WI38 (cell line): ENCODE data around the gene KIF1A.

ENCODE experiments used
- H3K4me3 ChIP-seq: 2 replicates; pipeline ENCODE4 v1.5.1; 2011; ENCODE audit warnings: low read depth, mild to moderate bottlenecking, control low read depth, low read length
- TF ChIP-seq, protein P1 (sequence below): IDR thresholded peaks from 2 replicates; pipeline ENCODE4 v1.5.1; 2012; ENCODE audit warnings: low read depth, mild to moderate bottlenecking, control low read depth, low read length

Gene KIF1A

DNA sequence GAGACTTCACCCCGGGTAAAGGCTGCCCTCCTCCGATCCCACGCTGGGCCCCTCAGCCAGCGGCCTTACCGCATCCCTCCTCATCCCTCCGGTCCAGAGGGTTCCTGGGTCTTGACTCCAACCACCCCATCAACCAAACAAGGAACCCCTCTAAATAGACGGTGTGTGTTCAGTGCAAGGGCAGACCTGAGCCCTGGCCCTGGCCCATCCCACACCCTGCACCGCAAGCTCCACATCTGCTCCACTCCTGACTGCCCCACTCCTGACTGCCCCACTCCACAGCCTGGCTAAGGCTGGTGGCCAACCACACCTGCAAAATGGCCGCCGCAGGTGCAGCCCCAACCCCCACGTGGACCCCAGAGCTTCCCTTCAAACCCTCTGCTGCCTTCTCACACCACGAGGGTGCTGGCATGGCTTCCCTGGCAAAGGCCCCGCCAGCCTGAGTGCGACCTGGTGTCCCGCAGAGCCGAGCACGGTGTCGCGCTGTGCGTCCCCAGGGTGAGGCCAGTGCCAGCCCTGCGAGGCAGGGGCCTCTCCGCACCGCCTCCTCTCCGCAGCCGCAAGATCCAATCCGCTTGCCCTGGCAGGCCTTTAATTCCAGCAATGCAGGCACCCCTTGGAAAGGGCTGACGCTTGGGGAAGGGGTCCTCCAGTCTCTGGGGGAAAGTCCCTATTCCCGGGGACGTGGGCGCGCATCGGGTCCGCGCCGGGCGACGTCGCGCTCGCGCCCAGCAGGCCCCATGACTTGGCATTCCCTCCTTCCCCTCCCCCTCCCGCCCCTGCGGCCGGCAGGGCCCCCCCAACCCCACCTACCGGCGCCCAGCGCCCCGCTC lies 1.5 kb downstream of the KIF1A start:
- TF ChIP-seq, protein P1, sequence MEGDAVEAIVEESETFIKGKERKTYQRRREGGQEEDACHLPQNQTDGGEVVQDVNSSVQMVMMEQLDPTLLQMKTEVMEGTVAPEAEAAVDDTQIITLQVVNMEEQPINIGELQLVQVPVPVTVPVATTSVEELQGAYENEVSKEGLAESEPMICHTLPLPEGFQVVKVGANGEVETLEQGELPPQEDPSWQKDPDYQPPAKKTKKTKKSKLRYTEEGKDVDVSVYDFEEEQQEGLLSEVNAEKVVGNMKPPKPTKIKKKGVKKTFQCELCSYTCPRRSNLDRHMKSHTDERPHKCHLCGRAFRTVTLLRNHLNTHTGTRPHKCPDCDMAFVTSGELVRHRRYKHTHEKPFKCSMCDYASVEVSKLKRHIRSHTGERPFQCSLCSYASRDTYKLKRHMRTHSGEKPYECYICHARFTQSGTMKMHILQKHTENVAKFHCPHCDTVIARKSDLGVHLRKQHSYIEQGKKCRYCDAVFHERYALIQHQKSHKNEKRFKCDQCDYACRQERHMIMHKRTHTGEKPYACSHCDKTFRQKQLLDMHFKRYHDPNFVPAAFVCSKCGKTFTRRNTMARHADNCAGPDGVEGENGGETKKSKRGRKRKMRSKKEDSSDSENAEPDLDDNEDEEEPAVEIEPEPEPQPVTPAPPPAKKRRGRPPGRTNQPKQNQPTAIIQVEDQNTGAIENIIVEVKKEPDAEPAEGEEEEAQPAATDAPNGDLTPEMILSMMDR, result no peak
- no peak overlapping the region for H3K4me3 ChIP-seq

DNA sequence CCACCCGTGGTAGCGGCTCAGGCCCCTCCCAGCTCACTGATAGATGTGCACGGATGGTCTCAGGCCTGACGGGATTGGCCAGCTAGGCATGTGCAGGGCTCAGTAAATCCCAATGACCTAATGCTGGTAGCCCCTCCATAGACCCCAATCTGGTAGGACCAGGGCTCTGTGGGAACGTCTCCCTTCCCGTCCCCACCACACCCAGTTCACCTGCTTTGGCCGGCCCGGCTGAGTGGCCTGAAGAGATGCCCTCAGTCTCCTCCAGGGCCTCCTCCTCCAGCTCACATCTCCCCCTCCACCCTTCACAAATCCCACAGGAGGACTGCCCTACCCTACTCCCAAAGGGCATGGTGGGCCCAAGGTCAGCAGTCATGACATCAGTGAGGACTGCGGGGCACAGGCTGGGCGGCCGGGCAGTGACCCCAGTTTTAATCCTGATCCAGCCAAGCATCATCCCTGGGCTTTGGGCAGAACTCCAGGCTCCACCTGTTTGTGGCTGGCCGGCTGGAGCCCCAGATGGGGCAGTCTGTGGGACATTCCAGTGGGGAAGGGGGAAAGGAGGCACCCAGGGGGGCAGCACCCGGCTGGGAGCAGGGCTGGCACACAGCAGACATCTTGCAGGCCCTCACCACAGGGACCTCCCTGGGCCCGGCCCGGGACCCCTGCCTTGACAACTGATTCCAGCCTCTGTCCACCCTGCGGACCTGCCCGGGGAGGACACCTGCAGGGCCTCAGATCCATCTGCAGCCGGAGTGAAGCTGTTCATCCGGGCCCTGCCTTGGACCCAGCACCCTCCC lies 2.3 kb downstream of the KIF1A start:
- H3K4me3 ChIP-seq, result no peak overlapping the region
- TF ChIP-seq, protein P1, result no peak

DNA sequence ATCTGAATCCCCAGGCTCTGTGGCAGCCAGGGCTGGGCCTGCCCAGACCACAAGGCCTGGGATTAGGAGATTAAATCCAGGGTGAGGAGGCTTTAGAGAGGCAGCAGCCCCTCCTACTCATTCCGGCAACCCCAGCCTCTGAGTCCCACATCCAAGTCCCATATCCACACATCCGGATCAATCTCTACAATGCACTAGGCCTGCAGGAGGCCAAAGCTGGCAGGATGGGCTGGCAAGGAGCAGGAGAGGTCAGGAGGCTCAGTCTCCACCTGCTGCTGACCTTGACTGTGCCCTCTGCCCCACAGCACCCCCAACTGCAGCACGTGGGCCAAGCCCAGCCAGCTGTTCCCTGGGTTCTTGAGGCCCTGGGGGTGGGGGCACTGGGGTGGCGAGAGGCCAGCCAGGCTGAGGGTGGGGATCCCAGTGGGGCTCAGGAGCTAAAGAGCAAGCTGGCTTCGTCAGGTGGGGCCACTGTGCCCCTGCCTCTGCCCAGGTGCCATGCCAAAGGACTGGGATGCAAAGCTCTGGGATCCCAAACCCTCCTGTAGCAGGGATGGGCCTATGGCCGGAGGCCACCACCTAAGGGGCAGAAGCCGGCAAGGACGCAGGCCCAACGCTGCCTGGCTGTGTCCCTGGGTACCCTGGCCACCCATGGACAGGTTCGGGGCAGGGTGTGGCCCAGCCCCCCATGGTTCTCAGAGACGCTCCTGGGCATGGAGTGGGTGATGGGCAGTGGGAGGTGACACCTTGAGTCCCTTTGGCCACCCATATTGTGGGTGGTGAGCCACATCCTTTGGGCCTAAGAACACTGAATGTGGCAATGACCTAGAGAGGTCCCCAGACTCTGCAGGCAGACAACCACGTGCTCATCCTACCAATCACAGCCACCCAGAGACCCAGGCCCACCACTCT lies 3.2 kb downstream of the KIF1A start:
- H3K4me3 ChIP-seq, result no peak overlapping the region
- TF ChIP-seq, protein P1, result no peak

DNA sequence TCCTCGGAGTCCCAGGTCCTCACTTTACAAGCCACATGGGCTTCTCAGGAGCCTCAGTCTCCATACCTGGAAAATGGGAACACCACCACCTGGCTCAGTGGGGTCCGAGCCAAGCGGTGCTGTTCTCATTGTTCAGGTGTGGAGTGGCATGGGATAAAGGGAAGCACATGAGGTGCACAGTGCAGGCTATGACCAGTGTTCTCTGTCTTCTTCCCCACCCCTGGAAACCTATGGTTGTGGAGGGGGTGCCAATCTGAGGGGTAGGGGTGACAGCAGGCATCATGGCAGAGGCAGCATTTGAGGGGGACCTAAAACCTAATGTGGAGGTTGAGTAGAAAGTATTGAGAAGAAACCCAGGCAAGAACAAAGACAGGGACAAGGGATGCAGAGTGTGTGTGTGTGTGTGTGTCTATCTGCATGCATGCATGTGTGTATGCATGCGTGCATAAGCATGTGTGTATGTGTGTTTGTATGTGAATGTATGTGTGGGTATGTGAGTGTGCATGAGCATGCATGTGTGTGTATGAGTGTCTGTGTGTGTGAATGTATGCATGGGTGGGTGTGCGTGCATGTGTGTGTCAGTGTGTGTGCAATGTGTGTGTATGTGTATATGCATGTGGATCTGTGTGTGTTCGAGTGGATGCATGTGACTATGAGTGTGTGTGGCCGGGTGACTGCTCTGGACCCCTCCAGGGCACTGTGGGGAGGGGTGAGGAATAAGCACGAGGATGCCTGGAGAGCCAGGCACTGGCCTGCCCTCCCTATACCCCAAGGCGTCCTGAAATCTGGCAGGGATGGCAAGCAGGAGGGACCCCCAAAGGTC lies 4.0 kb downstream of the KIF1A start:
- TF ChIP-seq, protein P1, result no peak
- H3K4me3 ChIP-seq, result no peak overlapping the region

DNA sequence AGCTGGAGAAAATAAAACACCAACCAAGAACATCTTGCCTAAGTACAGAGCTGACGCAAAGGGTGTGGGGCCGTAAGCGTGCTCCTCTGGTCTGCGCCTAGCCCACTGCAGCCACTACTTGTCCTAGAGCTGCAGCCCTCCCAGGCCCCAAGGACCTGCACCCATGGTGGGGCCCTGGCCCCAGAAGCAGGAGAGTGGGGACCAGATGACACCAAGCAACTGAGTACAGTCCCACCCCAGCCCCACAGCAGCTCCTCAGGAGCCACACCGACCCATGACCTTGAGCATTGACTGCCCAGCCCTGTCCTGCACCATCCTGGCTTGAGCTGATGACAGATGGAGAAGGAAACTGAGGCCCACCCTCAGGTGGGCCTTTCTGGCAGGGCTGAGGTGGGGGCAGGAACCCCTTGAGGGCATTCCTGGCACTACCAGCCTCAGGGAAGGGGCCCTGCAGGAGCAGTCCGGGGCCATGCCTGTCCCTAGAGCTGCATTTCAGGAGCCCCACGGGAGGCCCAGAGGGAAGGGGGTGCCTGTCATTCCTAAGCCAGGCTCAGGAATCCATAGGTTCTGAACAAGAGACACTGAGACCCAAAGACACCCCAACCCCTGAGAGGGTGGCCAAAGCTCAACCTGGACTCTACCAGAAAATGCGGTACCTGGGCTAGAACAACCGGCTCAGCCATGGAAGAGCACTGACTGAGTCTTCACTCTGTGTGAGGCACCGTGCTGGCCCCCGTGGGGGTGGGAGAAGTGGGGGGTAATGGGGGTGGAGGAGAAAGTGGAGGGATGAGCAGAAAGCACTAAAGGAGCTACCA lies 4.9 kb downstream of the KIF1A start:
- TF ChIP-seq, protein P1, result no peak
- no peak overlapping the region for H3K4me3 ChIP-seq

DNA sequence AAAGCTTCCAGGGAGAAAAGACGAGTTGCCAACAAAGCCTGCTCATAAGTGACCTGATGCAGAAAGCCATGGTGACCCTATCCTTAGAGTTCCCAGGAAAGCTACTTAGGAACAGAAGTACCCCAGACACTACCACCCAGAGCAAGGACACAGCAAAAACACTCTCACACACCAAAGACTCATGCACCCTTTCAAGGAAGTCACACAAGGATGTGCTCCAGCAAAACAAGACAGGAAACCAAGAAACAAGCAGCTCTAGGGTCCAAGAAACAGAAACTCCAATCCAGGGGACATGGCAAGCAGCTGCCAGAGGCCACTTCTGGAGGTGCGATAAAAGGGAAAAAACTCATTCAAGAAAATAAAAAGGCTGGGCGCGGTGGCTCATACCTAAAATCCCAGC lies 5.7 kb downstream of the KIF1A start:
- TF ChIP-seq, protein P1, result no peak
- H3K4me3 ChIP-seq, result no peak overlapping the region
